GM12878 (cell line): ENCODE results near the gene GABRB1. TPM values are rescaled to one million over a fixed set of nuclear protein-coding genes. Genes with fewer than 3 reads are reported as not detected.

Experiments
- ATAC-seq: fragments of 200-7000 bp; cut with Tn5 transposase; 3 replicates; pipeline ENCODE4 v1.9.1; 2020; ENCODE audit warnings: mild to moderate bottlenecking, moderate library complexity
- BruUV-seq: library from RNA; stranded (reverse); fragments of 400-500 nt; replicated peaks from 2 replicates; lab custom pipeline; 2021; lab: Mats Ljungman, UMichigan
- CTCF ChIA-PET: fragments of 300-600 bp; sonication (Branson Sonifier 250); formaldehyde crosslinking; extraction: SDS; loops from one replicate; lab custom pipeline; 2021; ENCODE audit warnings: inconsistent platforms; lab: Yijun Ruan, JAX
- POLR2A ChIA-PET: fragments of 350-600 bp; formaldehyde crosslinking; extraction: SDS; loops from one replicate; lab custom pipeline; 2021; ENCODE audit warnings: inconsistent platforms; lab: Charles Lee
- RAD21 ChIA-PET: fragments of 300-600 bp; sonication (Branson Sonifier 250); formaldehyde crosslinking; loops from one replicate; lab custom pipeline; 2023; ENCODE audit warnings: antibody characterized with exemption; ENCODE audit not compliant: unreplicated experiment; lab: Charles Lee
- SMC1A ChIA-PET: fragments of 300-600 bp; sonication (Branson Sonifier 250); formaldehyde crosslinking; loops from one replicate; lab custom pipeline; 2023; ENCODE audit not compliant: unreplicated experiment, uncharacterized antibody; lab: Charles Lee
- DNase-seq: peaks from one replicate; pipeline ENCODE4 v3.0.0-alpha.2; 2011; ENCODE audit warnings: low read depth, low spot score
- FAIRE-seq: peaks from 3 replicates; lab custom pipeline; 2011; peaks lifted over from hg19 to GRCh38; lab: Jason Lieb, UNC
- H2AFZ ChIP-seq: 2 replicates; pipeline ENCODE4 v1.6.0; 2011; ENCODE audit warnings: low read depth, low read length, control low read depth; ENCODE audit not compliant: control insufficient read depth
- H3K27ac ChIP-seq: 2 replicates; pipeline ENCODE4 v1.5.1; 2011; ENCODE audit warnings: control low read depth; ENCODE audit not compliant: control insufficient read depth, insufficient read depth
- H3K27me3 ChIP-seq, 2 experiments: replicated peaks in 1 of 2; 2 replicates each; pipeline versions ENCODE4 v1.6.0 to v1.6.1; 2011; ENCODE audit warnings: low read length in 1 of 2; ENCODE audit not compliant: control insufficient read depth in 2 of 2, insufficient read depth in 2 of 2
- H3K36me3 ChIP-seq, 2 experiments: 2 replicates each; pipeline ENCODE4 v1.5.1; 2011; ENCODE audit warnings: low read length in 1 of 2; ENCODE audit not compliant: control insufficient read depth in 2 of 2, insufficient read depth in 2 of 2
- H3K4me1 ChIP-seq: 2 replicates; pipeline ENCODE4 v1.6.1; 2011; ENCODE audit warnings: mild to moderate bottlenecking, low read length, moderate library complexity, mixed read lengths; ENCODE audit not compliant: control insufficient read depth, insufficient read depth
- H3K4me2 ChIP-seq: 2 replicates; pipeline ENCODE4 v1.6.0; 2011; ENCODE audit warnings: control low read depth; ENCODE audit not compliant: control insufficient read depth, insufficient read depth
- H3K4me3 ChIP-seq: fragments of 200-600 bp; sonication (generic); 2 replicates; pipeline ENCODE4 v1.5.1; 2016
- H3K79me2 ChIP-seq: 2 replicates; pipeline ENCODE4 v1.6.0; 2011; ENCODE audit warnings: low read length; ENCODE audit not compliant: control insufficient read depth, insufficient read depth
- H3K9ac ChIP-seq: 2 replicates; pipeline ENCODE4 v1.8.0; 2011; ENCODE audit warnings: low read length, control low read depth, mixed read lengths; ENCODE audit not compliant: control insufficient read depth, insufficient read depth
- H3K9me3 ChIP-seq: replicated peaks from 3 replicates; pipeline ENCODE4 v1.5.1; 2011; ENCODE audit warnings: mild to moderate bottlenecking, low read length; ENCODE audit not compliant: control insufficient read depth, insufficient read depth
- H4K20me1 ChIP-seq: 2 replicates; pipeline ENCODE4 v1.6.0; 2011; ENCODE audit not compliant: control insufficient read depth, insufficient read depth
- BHLHE40 ChIP-seq, 2 experiments: fragments of 450-650 bp in 1 of 2; IDR thresholded peaks; 2 replicates each; pipeline ENCODE4 v1.6.1; 2011 to 2017; ENCODE audit warnings: low read depth in 2 of 2, borderline replicate concordance in 1 of 2, improper control_type of control experiment in 1 of 2, low read length in 1 of 2, mild to moderate bottlenecking in 1 of 2
- CHD1 ChIP-seq: IDR thresholded peaks from 2 replicates; pipeline ENCODE4 v1.6.1; 2012; ENCODE audit warnings: low read depth, low read length, improper control_type of control experiment
- EP300 ChIP-seq, 2 experiments: fragments of 150-350 bp in 1 of 2; IDR thresholded peaks; 2 replicates each; pipeline ENCODE4 v1.6.1; 2011 to 2012; ENCODE audit warnings: low read depth in 2 of 2, low read length in 2 of 2, borderline replicate concordance in 1 of 2, improper control_type of control experiment in 1 of 2, inconsistent platforms in 1 of 2; ENCODE audit not compliant: control insufficient read depth in 1 of 2
- KDM1A ChIP-seq: fragments of 200-600 bp; sonication (generic); IDR thresholded peaks from 2 replicates; pipeline ENCODE4 v1.6.1; 2016; ENCODE audit warnings: borderline replicate concordance
- MEF2B ChIP-seq: fragments of 450-650 bp; IDR thresholded peaks from 2 replicates; pipeline ENCODE4 v1.6.1; 2018; ENCODE audit warnings: mild to moderate bottlenecking, moderate library complexity; ENCODE audit not compliant: partially characterized antibody, poor library complexity, severe bottlenecking
- MXI1 ChIP-seq: fragments of 150-350 bp; IDR thresholded peaks from 2 replicates; pipeline ENCODE4 v1.6.1; 2011; ENCODE audit warnings: low read depth, mild to moderate bottlenecking, inconsistent platforms, low read length, improper control_type of control experiment
- MYC ChIP-seq: IDR thresholded peaks from 2 replicates; pipeline ENCODE4 v1.6.1; 2011; ENCODE audit warnings: mild to moderate bottlenecking, low read length, moderate library complexity, inconsistent platforms; ENCODE audit not compliant: insufficient read depth, insufficient replicate concordance, insufficient read length, severe bottlenecking
- SRF ChIP-seq, 2 experiments: IDR thresholded peaks; 2 replicates each; pipeline ENCODE4 v1.6.1; 2011; ENCODE audit warnings: low read depth in 2 of 2, low read length in 2 of 2, mild to moderate bottlenecking in 1 of 2, moderate library complexity in 1 of 2
- TAF1 ChIP-seq: IDR thresholded peaks from 2 replicates; pipeline ENCODE4 v1.6.1; 2011; ENCODE audit warnings: mild to moderate bottlenecking, low read depth, low read length, borderline replicate concordance
- whole genome bisulfite sequencing: methylation state at CpG from one replicate; pipeline ENCODE4 v1.1.6; 2016; ENCODE audit warnings: low lambda C conversion rate; ENCODE audit not compliant: insufficient replicate concordance, insufficient coverage; ENCODE audit errors: missing lambda C conversion rate; 5-methylcytosine and 5-hydroxymethylcytosine counted together
- in situ Hi-C: fragments of 300-500 bp; cut with MboI; formaldehyde crosslinking; loops from 9 replicates; pipeline ENCODE4 v1.14.3; 2018; ENCODE audit warnings: mixed read lengths
- intact Hi-C: fragments of 100-400 bp; cut with micrococcal nuclease; formaldehyde crosslinking; loops from one replicate; pipeline ENCODE4 v1.14.2; 2022; ENCODE audit not compliant: unreplicated experiment
- polyA plus RNA-seq, 11 experiments: library from polyadenylated mRNA; depleted of rRNA in 4 of 11; unstranded in 6 of 11; stranded (reverse) in 5 of 11; fragments of >200 nt; fragmentation: Nextera tagmentation in 4 of 11; fragmentation: Illumina TruSeq in 1 of 11; extraction: Ambion mirVana in 4 of 11; extraction: Trizol in 1 of 11; gene quantifications; 1 replicate in 1 of 11; 2 replicates in 10 of 11; pipeline versions ENCODE4 v1.2.1 to v1.2.3, GENCODE V29; 2011 to 2016; ENCODE audit warnings: inconsistent platforms in 2 of 11, missing spikeins in 2 of 11, low read depth in 1 of 11
- total RNA-seq, 4 experiments: library from RNA; depleted of rRNA in 3 of 4; stranded (reverse); fragments of >200 nt in 3 of 4; fragmentation: Illumina TruSeq in 1 of 4; extraction: Trizol in 1 of 4; gene quantifications; 2 replicates each; pipeline versions ENCODE4 v1.2.1 to v1.2.3, GENCODE V29; 2013 to 2021
- TF ChIP-seq, protein P1 (sequence below): IDR thresholded peaks from 2 replicates; pipeline ENCODE4 v1.6.1; 2012; ENCODE audit warnings: low read length, inconsistent platforms

The GABRB1 gene
- total and polyA plus RNA-seq, 10 of the 15 experiments (the other 5 are each of a cell fraction or from before 2014, with no cell fraction given), result 0.13 to 0.92 TPM; not detected in 8

DNA sequence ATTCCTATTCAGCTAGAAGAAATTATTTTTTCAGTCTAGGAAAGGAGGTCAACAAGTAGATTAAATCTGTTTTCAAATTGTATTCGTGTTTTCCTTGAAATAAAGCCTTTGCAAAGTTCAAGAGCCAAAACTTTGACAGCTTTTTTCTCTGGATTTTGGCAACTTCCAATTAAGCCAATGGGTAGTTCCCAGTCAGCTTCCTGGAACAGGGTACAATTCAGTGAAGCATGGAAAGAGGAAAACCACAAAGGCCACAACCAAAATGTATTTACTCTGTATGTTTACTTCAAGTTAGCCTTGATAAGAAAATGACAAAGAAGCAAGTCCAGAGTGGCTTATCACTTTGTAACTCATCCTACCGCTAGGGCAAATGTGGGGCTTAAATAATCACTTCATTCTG lies 243.5 kb downstream of the GABRB1 start:
- POLR2A ChIA-PET, result no interaction called here

DNA sequence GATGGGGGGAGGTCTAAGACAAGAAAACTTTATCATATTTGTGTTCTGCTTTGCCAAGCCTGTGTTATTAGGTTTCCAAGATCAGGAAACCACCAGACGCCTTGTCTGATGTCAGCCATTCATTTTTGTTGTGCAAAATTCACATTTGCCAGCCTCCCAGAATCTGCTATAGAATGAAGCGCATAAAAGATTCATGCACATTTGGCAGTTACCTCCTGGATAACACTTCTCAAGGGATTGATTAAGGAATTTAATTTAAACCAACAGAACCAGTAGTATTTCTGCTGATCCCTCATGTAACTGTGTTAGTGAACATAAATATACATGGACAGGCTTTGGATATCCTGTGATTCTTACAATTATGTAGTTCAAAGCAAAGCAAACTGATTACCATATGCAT lies 244.2 kb downstream of the GABRB1 start:
- ATAC-seq (no peak), FAIRE-seq (no peak), DNase-seq (no peak)
- RAD21 ChIA-PET, result no interaction called here
- Histone ChIP-seq H3K4me3 (no peak overlapping the region), H4K20me1 (no peaks in the 10 kb centered on the region), H3K27ac (no peak overlapping the region), H2AFZ (no peak overlapping the region), H3K9me3 (no peaks in the 10 kb centered on the region), H3K9ac (no peak overlapping the region), H3K4me2 (no peak overlapping the region), H3K79me2 (no peaks in the 10 kb centered on the region), H3K4me1 (no peaks in the 10 kb centered on the region), H3K27me3 (no peaks in the 10 kb centered on the region), H3K36me3 (no peaks in the 10 kb centered on the region)
- POLR2A ChIA-PET, result no interaction called here
- BruUV-seq, result no TSS peak
- no peak for TF ChIP-seq KDM1A
- no peak for TF ChIP-seq MXI1
- no peak for TF ChIP-seq SRF (IDR thresholded peaks at IDR 0.05; ENCODE audit: low read depth in 2 of 2, low read length in 2 of 2)
- no peak for TF ChIP-seq EP300 (IDR thresholded peaks at IDR 0.05; ENCODE audit: borderline replicate concordance in 1 of 2, control insufficient read depth in 1 of 2, low read depth in 2 of 2, low read length in 2 of 2)
- CTCF ChIA-PET, result no interaction called here
- intact Hi-C loops, result no loop called here
- SMC1A ChIA-PET, result no interaction called here
- in situ Hi-C loops, result no loop called here
- WGBS, result 48% methylated on average over 2 of the region's 2 CpGs

More for the DNA sequence above, 243.5 kb downstream of the GABRB1 start:
- Histone ChIP-seq H2AFZ (no peak overlapping the region), H3K4me3 (no peak overlapping the region), H3K4me2 (no peak overlapping the region), H3K36me3 (no peaks in the 10 kb centered on the region), H3K9me3 (no peaks in the 10 kb centered on the region), H4K20me1 (no peaks in the 10 kb centered on the region), H3K27ac (no peak overlapping the region), H3K79me2 (no peaks in the 10 kb centered on the region), H3K9ac (no peak overlapping the region), H3K4me1 (no peaks in the 10 kb centered on the region), H3K27me3 (no peaks in the 10 kb centered on the region)
- ChIA-PET SMC1A (no interaction called here), RAD21 (no interaction called here), CTCF (no interaction called here)
- FAIRE-seq (no peak), DNase-seq (no peak), ATAC-seq (no peak)
- 0% methylated on average over 2 of the region's 2 CpGs for WGBS
- BruUV-seq, result no TSS peak
- TF ChIP-seq MYC (no peak), TAF1 (no peak), MEF2B (no peak), BHLHE40 (IDR thresholded peaks at IDR 0.05; ENCODE audit: borderline replicate concordance in 1 of 2, low read depth in 2 of 2, low read length in 1 of 2) (no peak), CHD1 (no peak)
- TF ChIP-seq, protein P1, sequence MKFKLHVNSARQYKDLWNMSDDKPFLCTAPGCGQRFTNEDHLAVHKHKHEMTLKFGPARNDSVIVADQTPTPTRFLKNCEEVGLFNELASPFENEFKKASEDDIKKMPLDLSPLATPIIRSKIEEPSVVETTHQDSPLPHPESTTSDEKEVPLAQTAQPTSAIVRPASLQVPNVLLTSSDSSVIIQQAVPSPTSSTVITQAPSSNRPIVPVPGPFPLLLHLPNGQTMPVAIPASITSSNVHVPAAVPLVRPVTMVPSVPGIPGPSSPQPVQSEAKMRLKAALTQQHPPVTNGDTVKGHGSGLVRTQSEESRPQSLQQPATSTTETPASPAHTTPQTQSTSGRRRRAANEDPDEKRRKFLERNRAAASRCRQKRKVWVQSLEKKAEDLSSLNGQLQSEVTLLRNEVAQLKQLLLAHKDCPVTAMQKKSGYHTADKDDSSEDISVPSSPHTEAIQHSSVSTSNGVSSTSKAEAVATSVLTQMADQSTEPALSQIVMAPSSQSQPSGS, result no peak
- in situ Hi-C loops (no loop called here), intact Hi-C loops (no loop called here)
